Stimulated activated CD8-positive, alpha-beta memory T cell treated with anti-CD3 and anti-CD28 coated beads, Interleukin-15, amount 100 ng/mL, for 48 hours (primary cell): ENCODE measurements around the gene PACS2.

ENCODE experiments used
- DNase-seq, 2 donors: peaks; one replicate each; pipeline ENCODE4 v3.0.0-alpha.2; 2020; ENCODE audit warnings: low read depth in 2 of 2

Gene PACS2

GRCh38 chr14:105420974-105421674 is 106.6 kb downstream of the PACS2 start:
- no peak for DNase-seq

- no peak for DNase-seq
Observed at GRCh38 chr14:105421723-105422615, 107.4 kb downstream of the PACS2 start.

GRCh38 chr14:105422695-105423487 is 108.3 kb downstream of the PACS2 start:
- no peak for DNase-seq

- DNase-seq, result no peak
Observed at GRCh38 chr14:105423488-105424195, 109.1 kb downstream of the PACS2 start.

GRCh38 chr14:105424861-105425260 is 110.3 kb downstream of the PACS2 start:
- no peak for DNase-seq

- no peak for DNase-seq
Observed at GRCh38 chr14:105425823-105426247, 111.3 kb downstream of the PACS2 start.

- DNase-seq, result no peak
Observed at GRCh38 chr14:105426416-105427130, 112.0 kb downstream of the PACS2 start.

GRCh38 chr14:105427412-105427811 is 112.9 kb downstream of the PACS2 start:
- DNase-seq, result no peak

GRCh38 chr14:105427936-105428485 is 113.5 kb downstream of the PACS2 start:
- DNase-seq, result no peak

GRCh38 chr14:105430042-105430441 is 115.5 kb downstream of the PACS2 start:
- DNase-seq, result no peak

- no peak for DNase-seq
Observed at GRCh38 chr14:105430565-105430964, 116.0 kb downstream of the PACS2 start.

- DNase-seq, result no peak
Observed at GRCh38 chr14:105431256-105431655, 116.7 kb downstream of the PACS2 start.

- no peak for DNase-seq
Observed at GRCh38 chr14:105432657-105433056, 118.1 kb downstream of the PACS2 start.

GRCh38 chr14:105433161-105433605 is 118.6 kb downstream of the PACS2 start:
- no peak for DNase-seq

GRCh38 chr14:105436402-105436801 is 121.9 kb downstream of the PACS2 start:
- DNase-seq, result no peak

- DNase-seq, result no peak
Observed at GRCh38 chr14:105436891-105437722, 122.6 kb downstream of the PACS2 start.

- DNase-seq, result no peak
Observed at GRCh38 chr14:105437723-105438500, 123.4 kb downstream of the PACS2 start.

GRCh38 chr14:105439179-105439578 is 124.6 kb downstream of the PACS2 start:
- no peak for DNase-seq
